ENCODE measurements around the gene GALNS.
"Not testable (repeated sequence)": the region's sequence is repeated elsewhere in the genome, so short reads cannot be mapped to it uniquely, and the experiment has no call there.

The GALNS gene

GRCh38 chr16:88834670-88835069, 22.1 kb downstream of the GALNS start:
- no peak for DNase-seq

DNA sequence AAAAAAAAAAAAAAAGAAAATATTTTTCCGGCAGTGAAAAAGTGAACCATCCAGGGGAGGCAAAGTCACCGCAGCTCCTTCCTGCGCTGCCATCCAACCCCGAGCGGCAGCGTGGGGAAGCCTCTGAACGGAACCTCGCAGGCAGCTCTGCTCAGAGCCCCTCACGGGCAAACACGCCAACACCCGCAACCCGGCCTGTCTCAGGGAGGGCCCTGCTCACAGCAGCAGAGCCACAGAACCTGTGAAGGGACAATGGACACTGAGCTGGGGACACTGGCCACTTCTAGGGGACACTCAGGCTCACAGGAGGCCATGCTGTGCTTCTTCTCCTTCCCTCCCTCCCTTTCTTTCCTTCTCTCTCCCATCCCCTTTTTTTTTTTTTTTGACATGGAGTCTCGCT, 23.7 kb downstream of the GALNS start:
- DNase-seq, result no peak

DNA sequence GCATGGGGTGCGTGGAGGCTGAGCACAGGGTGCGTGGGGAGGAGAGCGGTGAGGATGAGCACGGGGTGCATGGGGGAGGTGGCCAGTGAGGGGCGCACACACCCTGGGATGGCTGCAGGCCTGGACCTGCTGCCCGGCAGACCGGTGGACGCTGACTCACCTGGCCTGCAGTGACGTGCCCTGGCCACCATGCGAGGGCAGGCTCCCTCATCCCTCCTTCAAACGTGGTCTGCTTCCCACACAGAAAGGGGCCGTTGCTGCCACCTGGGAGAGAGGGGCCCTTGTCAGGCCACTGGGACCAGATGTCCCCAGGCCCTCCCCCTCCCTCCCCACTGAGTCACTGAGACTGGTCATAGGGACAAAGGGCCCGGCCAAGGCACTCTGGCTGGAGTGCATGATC, 24.9 kb downstream of the GALNS start:
- no peak for DNase-seq

- no peak for DNase-seq
These were observed 26.0 kb downstream of the GALNS start for GRCh38 chr16:88830783-88831182.

DNA sequence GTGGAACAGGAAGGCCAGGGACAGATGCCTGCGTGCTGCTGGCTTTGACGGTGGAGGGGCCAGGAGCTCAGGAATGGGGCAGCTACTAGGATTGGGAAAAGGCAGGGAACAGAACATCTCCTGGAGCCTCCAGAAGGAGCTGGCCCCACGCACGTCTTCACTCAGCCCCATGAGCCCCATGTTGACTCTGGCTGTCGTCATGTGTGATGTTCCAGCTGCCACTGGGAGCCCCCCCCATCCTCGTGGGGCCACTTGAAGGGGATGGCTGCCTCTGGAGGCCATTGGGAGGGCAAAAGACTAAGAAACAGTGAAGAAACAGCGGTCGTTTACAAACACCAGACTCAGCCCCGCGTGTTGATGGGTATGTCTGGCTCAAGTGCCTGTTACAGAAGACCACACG, 26.5 kb downstream of the GALNS start:
- DNase-seq, result no peak

- no peak for DNase-seq
These were observed 28.0 kb downstream of the GALNS start for GRCh38 chr16:88828711-88829110.

GRCh38 chr16:88827727-88828126, 29.0 kb downstream of the GALNS start:
- DNase-seq, result no peak

DNA sequence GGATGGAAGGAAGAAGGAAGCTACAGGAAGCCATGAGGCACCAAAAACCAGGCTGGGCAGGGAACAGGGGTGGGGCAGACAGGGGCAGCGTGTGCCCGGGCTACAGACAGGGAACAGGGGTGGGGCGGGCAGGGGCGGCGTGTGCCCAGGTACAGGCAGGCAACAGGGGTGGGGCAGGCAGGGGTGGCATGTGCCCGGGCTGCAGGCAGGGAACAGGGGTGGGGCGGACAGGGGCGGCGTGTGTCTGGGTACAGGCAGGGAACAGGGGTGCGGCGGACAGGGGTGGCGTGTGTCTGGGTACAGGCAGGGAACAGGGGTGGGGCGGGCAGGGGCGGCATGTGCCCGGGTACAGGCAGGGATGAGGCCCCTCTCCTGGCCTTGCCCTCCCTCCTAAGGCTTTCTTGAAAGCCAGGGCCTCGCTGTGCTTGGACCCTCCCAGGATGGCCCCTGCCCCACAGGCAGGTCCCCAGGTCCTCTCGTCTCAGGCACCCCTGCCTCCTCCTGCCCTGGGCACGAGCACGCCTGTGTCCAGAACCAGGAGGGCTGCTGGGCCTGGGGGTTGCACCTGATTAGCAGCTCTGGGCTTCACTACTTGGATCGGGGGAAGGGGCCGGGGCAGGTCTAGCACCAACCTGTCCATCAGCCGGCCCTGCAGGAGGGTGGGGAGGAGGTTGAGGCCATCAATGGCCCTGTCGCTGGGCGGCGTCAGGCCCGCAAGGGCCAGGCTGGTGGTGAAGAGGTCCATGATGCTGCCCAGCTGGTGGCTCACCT, 30.5 kb downstream of the GALNS start:
- DNase-seq, result no peak

DNA sequence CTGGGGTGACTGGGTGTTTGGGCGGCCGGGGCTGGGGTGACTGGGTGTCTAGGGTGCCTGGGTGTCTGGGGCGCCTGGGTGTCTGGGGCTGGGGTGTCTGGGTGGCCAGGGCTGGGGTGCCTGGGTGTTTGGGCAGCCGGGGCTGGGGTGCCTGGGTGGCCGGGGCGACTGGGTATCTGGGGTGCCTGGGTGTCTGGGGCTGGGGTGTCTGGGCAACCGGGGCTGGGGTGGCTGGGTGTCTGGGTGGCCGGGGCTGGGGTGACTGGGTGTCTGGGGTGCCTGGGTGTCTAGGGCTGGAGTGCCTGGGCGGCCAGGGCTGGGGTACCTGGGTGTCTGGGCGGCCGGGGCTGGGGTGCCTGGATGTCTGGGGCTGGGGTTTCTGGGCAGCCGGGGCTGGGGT, 31.6 kb downstream of the GALNS start:
- no peak for DNase-seq

- DNase-seq, result no peak
These were observed 32.3 kb downstream of the GALNS start for GRCh38 chr16:88824256-88825077.

DNA sequence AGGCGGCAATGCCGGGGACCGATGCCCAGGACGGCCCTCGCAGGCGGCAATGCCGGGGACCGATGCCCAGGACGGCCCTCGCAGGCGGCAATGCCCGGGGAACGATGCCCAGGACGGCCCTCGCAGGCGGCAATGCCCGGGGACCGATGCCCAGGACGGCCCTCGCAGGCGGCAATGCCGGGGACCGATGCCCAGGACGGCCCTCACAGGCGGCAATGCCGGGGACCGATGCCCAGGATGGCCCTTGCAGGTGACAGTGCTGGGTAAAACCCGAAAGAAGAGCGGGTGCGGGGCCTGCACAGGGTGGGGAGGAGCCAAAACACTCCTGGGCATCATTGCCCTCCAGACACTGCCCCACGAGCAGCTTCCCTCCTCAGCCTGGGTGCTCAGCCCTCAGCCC, 33.1 kb downstream of the GALNS start:
- DNase-seq, result not testable (repeated sequence)

DNA sequence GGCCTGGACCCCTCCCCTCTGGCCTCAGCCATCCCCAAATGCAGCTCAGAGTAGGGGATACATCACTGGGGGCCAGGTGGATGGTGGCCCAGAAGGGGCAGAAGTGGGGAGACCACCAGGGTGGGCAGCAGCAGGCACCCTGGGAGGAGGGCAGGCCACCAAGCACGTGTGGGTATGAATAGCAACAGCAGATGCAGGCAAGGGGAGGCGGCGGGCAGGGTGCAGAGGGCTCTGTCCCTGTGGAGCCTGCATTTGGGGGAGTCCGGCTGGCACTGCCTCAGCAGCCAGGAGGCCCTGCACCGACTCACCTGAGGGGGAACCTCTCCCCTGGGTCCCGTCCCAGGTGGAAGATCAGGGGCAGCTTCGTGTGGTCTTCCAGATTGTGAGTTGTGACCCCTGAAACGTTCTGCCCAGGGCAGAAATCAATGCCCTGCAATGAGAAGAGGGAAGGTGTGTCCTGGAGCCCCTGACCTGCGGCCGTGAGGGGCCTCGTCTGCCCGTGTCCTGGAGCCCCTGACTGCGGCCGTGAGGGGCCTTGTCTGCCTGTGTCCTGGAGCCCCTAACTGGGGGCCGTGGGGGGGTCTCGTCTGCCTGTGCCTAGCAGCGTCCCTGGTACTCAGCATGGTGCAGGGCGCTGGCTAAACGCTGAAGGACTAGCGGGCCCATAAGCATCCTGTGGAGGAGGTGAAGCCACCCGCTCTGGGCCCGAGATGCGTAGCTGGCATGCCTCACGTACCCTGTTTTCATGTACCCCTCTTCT, 34.3 kb downstream of the GALNS start:
- DNase-seq, result no peak

GRCh38 chr16:88821168-88821850, 35.4 kb downstream of the GALNS start:
- no peak for DNase-seq

- DNase-seq, result no peak
These were observed 36.2 kb downstream of the GALNS start for GRCh38 chr16:88820385-88821025.

DNA sequence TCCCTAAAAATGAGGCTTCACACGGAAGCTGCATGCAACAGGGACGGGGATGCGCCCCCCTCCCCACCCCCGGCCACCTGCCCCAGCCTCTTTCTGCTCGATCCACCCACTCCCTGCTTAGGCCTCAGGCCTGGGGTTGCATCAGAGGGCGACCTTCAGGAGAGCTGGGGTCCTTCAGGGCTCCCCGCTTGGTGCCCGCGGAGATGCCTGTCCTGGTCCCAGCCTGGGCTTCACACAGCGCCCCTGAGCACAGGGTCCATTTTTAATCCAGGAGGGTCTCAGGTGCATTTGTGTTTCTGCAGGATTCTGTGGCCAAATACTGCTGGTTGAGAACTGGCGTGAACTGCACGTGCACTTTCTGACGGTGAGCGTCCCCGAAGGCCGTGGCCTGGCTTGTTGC, 37.6 kb downstream of the GALNS start:
- no peak for DNase-seq

DNA sequence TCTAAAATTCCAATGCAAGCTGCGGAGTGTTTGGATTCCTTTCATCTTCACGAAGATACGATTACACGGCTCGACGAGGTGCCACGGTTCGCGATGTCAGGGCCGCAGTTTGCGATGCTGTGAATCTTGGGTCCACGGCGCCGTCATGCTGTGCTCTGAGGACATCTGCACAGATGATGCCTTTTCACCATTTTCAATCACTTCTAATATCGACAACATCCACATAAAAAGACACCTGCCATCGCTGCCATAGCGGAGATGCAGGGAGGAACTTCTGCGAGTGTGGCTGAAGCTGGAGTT, 38.2 kb downstream of the GALNS start:
- no peak for DNase-seq

GRCh38 chr16:88817785-88818574, 38.8 kb downstream of the GALNS start:
- no peak for DNase-seq

DNA sequence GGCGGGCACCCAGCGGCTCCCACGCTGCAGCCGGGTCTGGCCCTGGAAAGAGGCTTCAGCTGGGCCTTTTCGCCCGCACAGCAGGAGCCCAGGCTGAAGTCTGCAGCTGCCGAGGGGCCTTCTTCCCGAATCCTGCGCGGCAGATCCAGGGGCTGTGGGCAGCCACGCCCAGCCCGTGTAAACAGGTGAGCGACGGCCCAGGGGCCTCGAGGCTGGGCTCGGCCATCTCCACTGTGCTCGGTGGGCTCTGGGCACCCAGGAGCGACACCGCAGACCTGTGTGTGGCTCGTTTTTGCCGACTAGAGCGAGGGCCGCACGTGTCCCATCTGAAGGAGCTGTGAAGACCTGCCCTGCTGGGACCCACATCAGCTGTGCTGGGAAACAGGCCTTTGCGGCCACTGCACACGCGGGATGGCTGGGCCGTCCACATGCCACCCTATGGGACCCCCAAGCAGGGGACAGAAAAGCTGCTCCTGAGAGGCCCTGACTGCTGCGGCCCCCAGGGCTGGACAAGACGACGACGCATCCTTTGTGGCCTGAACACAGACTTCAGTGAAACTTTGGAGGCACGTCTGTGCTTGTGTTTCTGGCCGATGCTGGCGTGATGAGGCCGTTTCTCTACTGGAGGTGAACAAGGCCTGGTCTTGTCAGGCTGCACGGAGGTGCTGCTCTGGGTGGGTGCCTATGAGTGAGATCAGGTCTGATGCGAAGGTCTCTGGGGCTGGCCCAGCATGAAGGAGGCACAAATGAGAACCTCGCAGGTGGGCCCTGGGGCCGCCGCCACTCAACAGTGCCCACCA, 39.8 kb downstream of the GALNS start:
- no peak for DNase-seq

DNA sequence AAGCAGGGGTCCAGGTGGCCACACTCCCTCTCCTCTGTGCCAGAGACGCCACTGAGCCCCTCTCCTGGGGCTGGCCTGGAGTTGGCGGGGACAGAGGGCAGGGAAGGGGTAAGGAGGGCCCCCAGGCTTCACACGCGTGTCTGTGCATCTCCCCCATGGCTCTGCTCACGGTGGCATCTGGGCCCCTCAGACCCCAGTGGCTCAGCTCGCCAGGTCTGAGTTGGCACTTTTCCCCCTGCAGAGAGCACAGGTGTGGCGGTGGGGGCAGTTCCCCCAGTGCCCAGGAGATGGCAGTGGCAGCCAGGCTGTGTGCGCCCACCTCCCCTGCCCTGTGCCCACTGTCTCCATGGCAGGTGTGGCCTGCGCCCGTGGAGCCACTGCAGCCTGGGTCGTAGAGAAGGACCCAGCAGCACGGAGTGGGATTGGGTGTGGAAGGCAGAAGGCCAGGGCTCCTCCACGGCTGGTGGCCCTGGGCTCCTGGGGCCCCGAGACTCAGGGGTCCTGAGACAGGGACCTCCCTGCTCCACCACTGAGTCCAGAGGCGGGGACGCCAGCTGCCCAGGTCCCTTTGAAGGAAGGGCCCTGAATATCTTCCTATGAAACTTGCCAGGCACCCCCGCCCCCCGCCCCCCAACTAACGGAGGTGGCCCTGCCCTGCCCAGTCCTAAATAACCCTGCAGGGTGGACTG, 40.7 kb downstream of the GALNS start:
- DNase-seq, result peak; percentile 2

- no peak for DNase-seq
These were observed 41.5 kb downstream of the GALNS start for GRCh38 chr16:88815227-88815626.
